Lower leg skin (tissue), 3 donors: Measurements from ENCODE around the gene FFAR2.
"Not testable (repeated sequence)": the region's sequence is repeated elsewhere in the genome, so short reads cannot be mapped to it uniquely, and the experiment has no call there.

Source experiments
- CTCF ChIP-seq, 3 donors: fragments of 450-650 bp; IDR thresholded peaks; one replicate each; pipeline ENCODE4 v1.5.1; 2016; ENCODE audit warnings: antibody characterized with exemption in 3 of 3, mild to moderate bottlenecking in 3 of 3, moderate library complexity in 2 of 3
- POLR2A ChIP-seq, 2 donors: fragments of 450-650 bp; IDR thresholded peaks; one replicate each; pipeline ENCODE4 v1.6.1; 2016 to 2017; ENCODE audit warnings: antibody characterized with exemption in 2 of 2, mild to moderate bottlenecking in 1 of 2, moderate library complexity in 1 of 2

- TF ChIP-seq POLR2A, CTCF (IDR thresholded peaks at IDR 0.05): not testable (repeated sequence)
Measured at GRCh38 chr19:35474594-35474993, 26.5 kb downstream of the FFAR2 start.
